Neural progenitor cell (in vitro differentiated cells): Measurements from ENCODE around the gene OR12D2. TPM values are rescaled to one million over a fixed set of nuclear protein-coding genes. Genes with fewer than 3 reads are reported as not detected.

Experiments used
- DNase-seq: peaks from one replicate; pipeline ENCODE4 v3.0.0-alpha.2; 2016; ENCODE audit warnings: low spot score
- H2AFZ ChIP-seq: fragments of 200-600 bp; sonication (generic); replicated peaks from 2 replicates; pipeline ENCODE4 v1.6.1; 2016; ENCODE audit warnings: antibody characterized with exemption
- H3F3A ChIP-seq: fragments of 200-600 bp; sonication (generic); 2 replicates; pipeline ENCODE4 v1.6.1; 2016; ENCODE audit warnings: antibody characterized with exemption, low read depth
- H3K27ac ChIP-seq: fragments of 200-600 bp; sonication (generic); 2 replicates; pipeline ENCODE4 v1.5.1; 2016; ENCODE audit warnings: mild to moderate bottlenecking
- H3K27me3 ChIP-seq: fragments of 200-600 bp; sonication (generic); 2 replicates; pipeline ENCODE4 v1.6.1; 2016; ENCODE audit warnings: mild to moderate bottlenecking, moderate library complexity
- H3K36me3 ChIP-seq: fragments of 200-600 bp; sonication (generic); 2 replicates; pipeline ENCODE4 v1.5.1; 2016
- H3K4me1 ChIP-seq: fragments of 200-600 bp; sonication (generic); 2 replicates; pipeline ENCODE4 v1.6.1; 2016; ENCODE audit warnings: mixed run types
- H3K4me2 ChIP-seq: fragments of 200-600 bp; sonication (generic); 2 replicates; pipeline ENCODE4 v1.6.1; 2016
- H3K4me3 ChIP-seq: fragments of 200-600 bp; sonication (generic); 2 replicates; pipeline ENCODE4 v1.5.1; 2016
- H3K79me2 ChIP-seq: fragments of 200-600 bp; sonication (generic); 2 replicates; pipeline ENCODE4 v1.6.1; 2016; ENCODE audit warnings: low read depth
- H3K9ac ChIP-seq: fragments of 200-600 bp; sonication (generic); 2 replicates; pipeline ENCODE4 v1.6.1; 2016
- H3K9me3 ChIP-seq: fragments of 200-600 bp; sonication (generic); 2 replicates; pipeline ENCODE4 v1.5.1; 2016; ENCODE audit warnings: low read depth
- H4K20me1 ChIP-seq: fragments of 200-600 bp; sonication (generic); 2 replicates; pipeline ENCODE4 v1.6.1; 2016; ENCODE audit warnings: low read depth
- H3K27ac Mint-ChIP-seq: 3 replicates; pipeline ENCODE4 v1.8.0; 2021; ENCODE audit warnings: mixed read lengths
- H3K27me3 Mint-ChIP-seq: 2 replicates; pipeline ENCODE4 v1.8.0; 2022; ENCODE audit warnings: low read depth, mild to moderate bottlenecking, inconsistent platforms, moderate library complexity, mixed read lengths; ENCODE audit not compliant: insufficient read depth
- H3K36me3 Mint-ChIP-seq: 3 replicates; pipeline ENCODE4 v1.8.0; 2021; ENCODE audit warnings: mixed read lengths
- H3K4me1 Mint-ChIP-seq: 3 replicates; pipeline ENCODE4 v1.8.0; 2021; ENCODE audit warnings: mixed read lengths
- H3K4me3 Mint-ChIP-seq: 3 replicates; pipeline ENCODE4 v1.8.0; 2021; ENCODE audit warnings: mild to moderate bottlenecking, moderate library complexity, mixed read lengths
- H3K9me3 Mint-ChIP-seq: 3 replicates; pipeline ENCODE4 v1.8.0; 2020; ENCODE audit warnings: mixed read lengths
- CTCF ChIP-seq: fragments of 200-600 bp; sonication (generic); IDR thresholded peaks from 2 replicates; pipeline ENCODE4 v1.5.1; 2017; ENCODE audit warnings: antibody characterized with exemption, mild to moderate bottlenecking
- EZH2 ChIP-seq: fragments of 200-600 bp; sonication (generic); IDR thresholded peaks from 2 replicates; pipeline ENCODE4 v1.6.1; 2017; ENCODE audit warnings: antibody characterized with exemption, mild to moderate bottlenecking, moderate library complexity
- EZH2phosphoT487 ChIP-seq: fragments of 200-600 bp; sonication (generic); IDR thresholded peaks from 2 replicates; pipeline ENCODE4 v1.6.1; 2017; ENCODE audit warnings: antibody characterized with exemption
- total RNA-seq: library from RNA; depleted of rRNA; stranded (reverse); fragments of >200 nt; gene quantifications from 2 replicates; pipeline ENCODE4 v1.2.3, GENCODE V29; 2015; ENCODE audit warnings: low replicate concordance

Gene OR12D2
- total RNA-seq, 1 donor from 2014 or later, result not detected

- no peak overlapping the region for H3K27ac ChIP-seq
- H3K79me2 ChIP-seq, result no peaks in the 10 kb centered on the region
- no peaks in the 10 kb centered on the region for H3K27me3 ChIP-seq
- Mint-ChIP-seq H3K4me3 (no peak overlapping the region), H3K27me3 (peaks cover 2% of the 10 kb centered on the region), H3K4me1 (no peaks in the 10 kb centered on the region), H3K36me3 (no peaks in the 10 kb centered on the region), H3K9me3 (no peaks in the 10 kb centered on the region), H3K27ac (no peak overlapping the region)
- DNase-seq, result no peak
- no peaks in the 10 kb centered on the region for H3F3A ChIP-seq
- no peaks in the 10 kb centered on the region for H3K36me3 ChIP-seq
- H3K9me3 ChIP-seq, result no peaks in the 10 kb centered on the region
- H3K4me3 ChIP-seq, result no peak overlapping the region
- no peaks in the 10 kb centered on the region for H3K4me1 ChIP-seq
- no peak overlapping the region for H3K9ac ChIP-seq
- H2AFZ ChIP-seq, result no peak overlapping the region
- TF ChIP-seq EZH2phosphoT487 (no peak), EZH2 (no peak), CTCF (no peak)
- no peaks in the 10 kb centered on the region for H4K20me1 ChIP-seq
- H3K4me2 ChIP-seq, result no peak overlapping the region
Observed at GRCh38 chr6:29388533-29388932, 6.9 kb upstream of the OR12D2 start.

- no peak for DNase-seq
- H3K9me3 ChIP-seq, result no peaks in the 10 kb centered on the region
- H3K27me3 Mint-ChIP-seq, result no peaks in the 10 kb centered on the region
- no peaks in the 10 kb centered on the region for H3K4me1 Mint-ChIP-seq
- H3K4me2 ChIP-seq, result no peak overlapping the region
- H3K27me3 ChIP-seq, result no peaks in the 10 kb centered on the region
- no peak overlapping the region for H3K4me3 Mint-ChIP-seq
- H3K9ac ChIP-seq, result no peak overlapping the region
- no peak overlapping the region for H3K27ac ChIP-seq
- no peaks in the 10 kb centered on the region for H3K9me3 Mint-ChIP-seq
- H2AFZ ChIP-seq, result no peak overlapping the region
- H3F3A ChIP-seq, result no peaks in the 10 kb centered on the region
- H3K4me3 ChIP-seq, result no peak overlapping the region
- H3K36me3 Mint-ChIP-seq, result no peaks in the 10 kb centered on the region
- no peaks in the 10 kb centered on the region for H4K20me1 ChIP-seq
- H3K4me1 ChIP-seq, result no peaks in the 10 kb centered on the region
- no peaks in the 10 kb centered on the region for H3K36me3 ChIP-seq
- TF ChIP-seq CTCF (no peak), EZH2phosphoT487 (no peak), EZH2 (no peak)
- no peak overlapping the region for H3K27ac Mint-ChIP-seq
- no peaks in the 10 kb centered on the region for H3K79me2 ChIP-seq
Observed at GRCh38 chr6:29399525-29399924, 4.1 kb downstream of the OR12D2 start.

GRCh38 chr6:29403801-29404200 lies 8.4 kb downstream of the OR12D2 start:
- TF ChIP-seq EZH2, result no peak
- TF ChIP-seq EZH2phosphoT487, result no peak
- TF ChIP-seq CTCF, result no peak

More at GRCh38 chr6:29403801-29404200, 8.4 kb downstream of the OR12D2 start:
- H3K9ac ChIP-seq, result no peak overlapping the region
- H3K4me3 ChIP-seq, result no peak overlapping the region
- H3K36me3 ChIP-seq, result no peaks in the 10 kb centered on the region
- H3K79me2 ChIP-seq, result no peaks in the 10 kb centered on the region
- H3K4me1 ChIP-seq, result no peaks in the 10 kb centered on the region
- Mint-ChIP-seq H3K36me3 (no peaks in the 10 kb centered on the region), H3K27ac (no peak overlapping the region), H3K9me3 (no peaks in the 10 kb centered on the region), H3K4me1 (no peaks in the 10 kb centered on the region), H3K4me3 (no peak overlapping the region), H3K27me3 (no peaks in the 10 kb centered on the region)
- H3K27me3 ChIP-seq, result no peaks in the 10 kb centered on the region
- DNase-seq, result no peak
- no peak overlapping the region for H2AFZ ChIP-seq
- no peaks in the 10 kb centered on the region for H3K9me3 ChIP-seq
- no peaks in the 10 kb centered on the region for H4K20me1 ChIP-seq
- H3F3A ChIP-seq, result no peaks in the 10 kb centered on the region
- H3K4me2 ChIP-seq, result no peak overlapping the region
- no peak overlapping the region for H3K27ac ChIP-seq
